Endothelial cell of umbilical vein (primary cell): Measurements from ENCODE around the gene LCOR. TPM values are rescaled to one million over a fixed set of nuclear protein-coding genes. Genes with fewer than 3 reads are reported as not detected.
"Not testable (repeated sequence)": the region's sequence is repeated elsewhere in the genome, so short reads cannot be mapped to it uniquely, and the experiment has no call there.

Experiments used
- BruUV-seq: library from RNA; stranded (reverse); fragments of 400-500 nt; replicated peaks from 2 replicates; lab custom pipeline; 2021; lab: Mats Ljungman, UMichigan
- CTCF ChIA-PET: fragments of 300-600, 350-600 bp; sonication (Branson Sonifier 250); formaldehyde crosslinking; loops from one replicate; lab custom pipeline; 2021; ENCODE audit warnings: antibody characterized with exemption, inconsistent platforms; lab: Charles Lee
- POLR2A ChIA-PET: fragments of 300-600, 350-600 bp; sonication (Branson Sonifier 250); formaldehyde crosslinking; loops from one replicate; lab custom pipeline; 2021; ENCODE audit warnings: antibody characterized with exemption, inconsistent platforms; lab: Charles Lee
- DNase-seq: peaks from one replicate; pipeline ENCODE4 v3.0.0-alpha.2; 2011; ENCODE audit warnings: low read depth, low spot score
- FAIRE-seq: peaks from 2 replicates; lab custom pipeline; 2011; peaks lifted over from hg19 to GRCh38; lab: Jason Lieb, UNC
- H2AFZ ChIP-seq: 2 replicates; pipeline ENCODE4 v1.6.0; 2012; ENCODE audit warnings: low read depth, low read length, control low read depth, inconsistent platforms
- H3K27ac ChIP-seq: 2 replicates; pipeline ENCODE4 v1.5.1; 2011; ENCODE audit warnings: low read depth, mild to moderate bottlenecking, control low read depth, low read length, moderate library complexity; ENCODE audit not compliant: insufficient read depth
- H3K27me3 ChIP-seq, 2 experiments: 2 replicates each; pipeline versions ENCODE4 v1.6.0 to v1.6.1; 2011; ENCODE audit warnings: low read length in 2 of 2, mixed read lengths in 1 of 2; ENCODE audit not compliant: control insufficient read depth in 2 of 2, insufficient read depth in 2 of 2
- H3K36me3 ChIP-seq, 2 experiments: 2 replicates in 1 of 2; 3 replicates in 1 of 2; pipeline ENCODE4 v1.5.1; 2011; ENCODE audit warnings: low read length in 2 of 2, mild to moderate bottlenecking in 1 of 2, moderate library complexity in 1 of 2; ENCODE audit not compliant: control insufficient read depth in 2 of 2, insufficient read depth in 2 of 2; ENCODE audit errors: extremely low read depth in 1 of 2
- H3K4me1 ChIP-seq: 3 replicates; pipeline ENCODE4 v1.5.1; 2011; ENCODE audit warnings: mild to moderate bottlenecking, low read length; ENCODE audit not compliant: control insufficient read depth, insufficient read depth; ENCODE audit errors: extremely low read depth
- H3K4me2 ChIP-seq: 2 replicates; pipeline ENCODE4 v1.6.1; 2011; ENCODE audit warnings: low read length, control low read depth, mixed read lengths; ENCODE audit not compliant: insufficient read depth
- H3K4me3 ChIP-seq, 3 experiments: fragments of 200-600 bp in 1 of 3; sonication (generic), shearing (Covaris generic) in 1 of 3; replicated peaks in 1 of 3; 2 replicates each; pipeline ENCODE4 v1.5.1; 2011 to 2016; ENCODE audit warnings: control low read depth in 3 of 3, low read length in 3 of 3, mild to moderate bottlenecking in 2 of 3, inconsistent platforms in 1 of 3, low read depth in 1 of 3, moderate library complexity in 1 of 3; ENCODE audit not compliant: insufficient read depth in 1 of 3
- H3K79me2 ChIP-seq: 2 replicates; pipeline ENCODE4 v1.6.0; 2012; ENCODE audit warnings: low read length, inconsistent platforms; ENCODE audit not compliant: control insufficient read depth, insufficient read depth
- H3K9ac ChIP-seq: replicated peaks from 2 replicates; pipeline ENCODE3; 2011; ENCODE audit warnings: low read length, control low read depth; ENCODE audit not compliant: insufficient read depth; ENCODE audit errors: extremely low read depth
- H3K9me1 ChIP-seq: replicated peaks from 3 replicates; pipeline ENCODE4 v1.6.0; 2011; ENCODE audit warnings: mild to moderate bottlenecking, low read length; ENCODE audit not compliant: control insufficient read depth, insufficient read depth; ENCODE audit errors: extremely low read depth
- H3K9me3 ChIP-seq: replicated peaks from 2 replicates; pipeline ENCODE4 v1.5.1; 2012; ENCODE audit warnings: low read length, inconsistent platforms; ENCODE audit not compliant: control insufficient read depth, insufficient read depth
- H4K20me1 ChIP-seq: replicated peaks from 2 replicates; pipeline ENCODE3; 2011; ENCODE audit warnings: mild to moderate bottlenecking, low read length; ENCODE audit not compliant: control insufficient read depth, insufficient read depth; ENCODE audit errors: extremely low read depth
- CTCF ChIP-seq, 2 donors: IDR thresholded peaks; 1 replicate in 1 of 2; 2 replicates in 1 of 2; pipeline ENCODE4 v1.5.1; 2011; ENCODE audit warnings: low read length in 2 of 2, mild to moderate bottlenecking in 2 of 2, moderate library complexity in 2 of 2, control low read depth in 1 of 2, inconsistent platforms in 1 of 2, low read depth in 1 of 2; ENCODE audit not compliant: insufficient read depth in 1 of 2; ENCODE audit errors: extremely low read depth in 1 of 2
- EZH2 ChIP-seq: IDR thresholded peaks from 2 replicates; pipeline ENCODE4 v1.6.1; 2012; ENCODE audit warnings: borderline replicate concordance, low read depth, mild to moderate bottlenecking, moderate library complexity, low read length, inconsistent platforms; ENCODE audit not compliant: severe bottlenecking
- FOS ChIP-seq: IDR thresholded peaks from 2 replicates; pipeline ENCODE4 v1.6.1; 2011; ENCODE audit warnings: mild to moderate bottlenecking, low read length, moderate library complexity, borderline replicate concordance; ENCODE audit not compliant: insufficient read depth
- GATA2 ChIP-seq: IDR thresholded peaks from 2 replicates; pipeline ENCODE4 v1.7.0; 2011; ENCODE audit warnings: low read depth, mild to moderate bottlenecking, moderate library complexity, mixed read lengths, low read length; ENCODE audit not compliant: insufficient read length, insufficient read depth
- JUN ChIP-seq: IDR thresholded peaks from 2 replicates; pipeline ENCODE4 v1.6.1; 2011; ENCODE audit warnings: borderline replicate concordance, low read depth; ENCODE audit not compliant: insufficient read length, insufficient read depth
- MYC ChIP-seq: IDR thresholded peaks from one replicate; pipeline ENCODE4 v1.6.1; 2011; ENCODE audit warnings: mild to moderate bottlenecking, low read depth, low read length
- POLR2A ChIP-seq: IDR thresholded peaks from 2 replicates; pipeline ENCODE4 v1.6.1; 2012; ENCODE audit warnings: low read depth, mild to moderate bottlenecking, control low read depth, low read length
- POLR2AphosphoS5 ChIP-seq: IDR thresholded peaks from 2 replicates; pipeline ENCODE4 v1.6.1; 2012; ENCODE audit warnings: low read depth, mild to moderate bottlenecking, control low read depth, low read length, moderate library complexity; ENCODE audit not compliant: insufficient read depth
- dilution Hi-C: fragments of 300-500 bp; cut with MboI; formaldehyde crosslinking; loops from one replicate; pipeline ENCODE4 v1.15.0; 2019; ENCODE audit warnings: low sequenced_read_pairs; ENCODE audit not compliant: extremely low pct_ligation_motif_present
- intact Hi-C: fragments of 100-400 bp; cut with micrococcal nuclease; formaldehyde crosslinking; loops from one replicate; pipeline ENCODE4 v1.10.0; 2022
- polyA plus RNA-seq, 4 experiments: library from polyadenylated mRNA; depleted of rRNA in 3 of 4; stranded (reverse) in 3 of 4; unstranded in 1 of 4; fragments of >200 nt; gene quantifications; 2 replicates each; pipeline versions ENCODE4 v1.2.1 to v1.2.3, GENCODE V29; 2011 to 2012; ENCODE audit warnings: missing spikeins in 1 of 4
- total RNA-seq: library from RNA; stranded (reverse); gene quantifications from 2 replicates; pipeline ENCODE4 v1.2.3, GENCODE V29; 2021
- TF ChIP-seq, protein P1 (sequence below): IDR thresholded peaks from 2 replicates; pipeline ENCODE4 v1.6.1; 2011; ENCODE audit not compliant: insufficient read depth, insufficient read length

Gene LCOR
- total and polyA plus RNA-seq, 2 donors (not counting 3 experiments of a cell fraction or from before 2014, with no cell fraction given) = 11.6 to 39.0 TPM

- no peak overlapping the region for H2AFZ ChIP-seq
- DNase-seq (no peak), FAIRE-seq (no peak)
- H3K4me2 ChIP-seq = no peak overlapping the region
- H4K20me1 ChIP-seq = peaks cover 3% of the 10 kb centered on the region
- ChIA-PET POLR2A (no interaction called here), CTCF (no interaction called here)
- dilution Hi-C loops = no loop called here
- no peaks in the 10 kb centered on the region for H3K4me1 ChIP-seq
- TF ChIP-seq GATA2 (no peak), JUN (no peak), MYC (no peak), EZH2 (no peak), POLR2AphosphoS5 (no peak), FOS (no peak), POLR2A (no peak), CTCF (IDR thresholded peaks at IDR 0.05; ENCODE audit: extremely low read depth in 1 of 2, insufficient read depth in 1 of 2, low read depth in 1 of 2, low read length in 2 of 2) (no peak)
- TF ChIP-seq, protein P1, sequence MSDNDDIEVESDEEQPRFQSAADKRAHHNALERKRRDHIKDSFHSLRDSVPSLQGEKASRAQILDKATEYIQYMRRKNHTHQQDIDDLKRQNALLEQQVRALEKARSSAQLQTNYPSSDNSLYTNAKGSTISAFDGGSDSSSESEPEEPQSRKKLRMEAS = no peak
- peaks cover 1% of the 10 kb centered on the region for H3K79me2 ChIP-seq
- no peaks in the 10 kb centered on the region for H3K27me3 ChIP-seq
- H3K4me3 ChIP-seq = no peak overlapping the region
- H3K36me3 ChIP-seq = no peaks in the 10 kb centered on the region
- intact Hi-C loops = no loop called here
- no peak overlapping the region for H3K27ac ChIP-seq
- no peaks in the 10 kb centered on the region for H3K9me3 ChIP-seq
- no TSS peak for BruUV-seq
- no peaks in the 10 kb centered on the region for H3K9me1 ChIP-seq
- H3K9ac ChIP-seq = no peak overlapping the region
Observed at GRCh38 chr10:96935810-96936209, 103.7 kb downstream of the LCOR start.

- intact Hi-C loops, DNase-seq, H3K27ac ChIP-seq, dilution Hi-C loops, FAIRE-seq, POLR2A ChIA-PET, BruUV-seq, H2AFZ ChIP-seq, H3K36me3 ChIP-seq, H3K9ac ChIP-seq, H3K27me3 ChIP-seq, H3K79me2 ChIP-seq, H3K4me3 ChIP-seq, H3K4me2 ChIP-seq, H4K20me1 ChIP-seq, H3K9me3 ChIP-seq, H3K4me1 ChIP-seq, H3K9me1 ChIP-seq: not testable (repeated sequence)
- CTCF ChIA-PET = interaction anchor here (0.9 to 1.2 kb wide), 4 partner anchors 10 to 82 kb away, joined by 3 read pairs; no protein-coding TSS in a partner anchor
Observed at GRCh38 chr10:96943161-96943560, 111.1 kb downstream of the LCOR start.
